ENCODE measurements around the gene CNTD1. TPM values are rescaled to one million over a fixed set of nuclear protein-coding genes. Genes with fewer than 3 reads are reported as not detected.

The CNTD1 gene, protein sequence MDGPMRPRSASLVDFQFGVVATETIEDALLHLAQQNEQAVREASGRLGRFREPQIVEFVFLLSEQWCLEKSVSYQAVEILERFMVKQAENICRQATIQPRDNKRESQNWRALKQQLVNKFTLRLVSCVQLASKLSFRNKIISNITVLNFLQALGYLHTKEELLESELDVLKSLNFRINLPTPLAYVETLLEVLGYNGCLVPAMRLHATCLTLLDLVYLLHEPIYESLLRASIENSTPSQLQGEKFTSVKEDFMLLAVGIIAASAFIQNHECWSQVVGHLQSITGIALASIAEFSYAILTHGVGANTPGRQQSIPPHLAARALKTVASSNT
- polyA plus RNA-seq (2011; rRNA removed) (0.29 and 0.45 TPM in 2 replicates), polyA minus RNA-seq (2011; rRNA and poly(A)+ RNA removed) (not detected in 2 replicates)

DNA sequence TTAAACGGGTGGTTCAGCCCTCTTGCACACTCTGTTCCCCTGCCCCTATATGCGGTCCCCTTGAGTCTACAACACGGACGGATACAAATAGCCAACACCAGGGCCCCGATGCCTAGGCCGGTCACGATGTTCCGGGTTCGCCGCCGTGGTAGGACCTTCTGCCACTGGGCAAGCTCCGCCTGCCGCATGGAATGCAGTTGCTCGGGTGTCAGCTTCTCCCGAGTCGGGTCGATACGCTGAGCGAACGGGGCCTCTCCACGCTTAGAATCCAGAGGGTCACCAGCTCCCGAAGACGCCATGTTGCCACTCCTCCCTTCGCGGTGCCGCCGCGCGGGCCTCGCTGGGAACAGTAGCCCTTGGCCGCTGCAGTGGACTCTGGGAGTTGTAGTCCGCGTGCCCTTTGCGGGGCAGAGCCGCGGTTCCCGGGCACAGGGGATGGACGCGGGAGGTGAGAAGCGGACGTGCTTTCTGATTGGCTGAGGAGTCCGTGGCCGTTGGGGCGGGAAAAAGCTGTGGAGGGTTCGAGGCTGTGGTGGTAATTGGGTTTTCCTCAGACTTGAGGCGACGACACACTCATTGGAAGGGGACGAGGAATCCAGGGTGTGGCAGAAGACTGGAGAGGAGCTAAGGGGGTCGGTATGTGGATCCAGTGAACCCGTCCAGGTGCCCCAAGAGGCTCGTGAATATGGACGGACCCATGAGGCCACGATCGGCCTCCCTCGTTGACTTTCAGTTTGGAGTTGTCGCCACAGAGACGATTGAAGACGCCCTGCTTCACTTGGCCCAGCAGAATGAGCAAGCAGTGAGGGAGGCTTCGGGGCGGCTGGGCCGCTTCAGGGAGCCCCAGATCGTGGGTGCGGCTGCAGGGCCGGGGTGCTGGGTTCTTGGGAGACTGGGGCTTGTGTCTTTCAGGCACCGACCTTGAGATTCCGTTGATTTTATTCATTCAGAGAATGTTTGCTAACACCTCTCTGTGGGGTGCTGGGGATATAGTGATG is at the start of gene CNTD1, which contains the start of gene COA3:
Gene CNTD1 (plus strand): TSS at position 479 of the 998 bp plus-strand sequence. CDS start 207 bp downstream, at position 686.
Gene COA3 (minus strand): TSS at position 322 of the 998 bp plus-strand sequence. CDS start 23 bp downstream, at position 299.
- H3K27me3 ChIP-seq (ENCODE audit: control insufficient read depth, insufficient read depth, low read length), result no peaks in the 10 kb centered on the region
- peaks cover 4% of the 10 kb centered on the region; the same call in 1 of the 2 replicates for H3K36me3 ChIP-seq (ENCODE audit: control insufficient read depth, insufficient read depth, low read length)
- peak within 1 kb of the TSS; percentile 77 for H3K4me3 ChIP-seq (ENCODE audit: low read depth, low read length)
- DNase-seq (ENCODE audit: low read depth), result peak; percentile 42
- TF ChIP-seq, protein P1, sequence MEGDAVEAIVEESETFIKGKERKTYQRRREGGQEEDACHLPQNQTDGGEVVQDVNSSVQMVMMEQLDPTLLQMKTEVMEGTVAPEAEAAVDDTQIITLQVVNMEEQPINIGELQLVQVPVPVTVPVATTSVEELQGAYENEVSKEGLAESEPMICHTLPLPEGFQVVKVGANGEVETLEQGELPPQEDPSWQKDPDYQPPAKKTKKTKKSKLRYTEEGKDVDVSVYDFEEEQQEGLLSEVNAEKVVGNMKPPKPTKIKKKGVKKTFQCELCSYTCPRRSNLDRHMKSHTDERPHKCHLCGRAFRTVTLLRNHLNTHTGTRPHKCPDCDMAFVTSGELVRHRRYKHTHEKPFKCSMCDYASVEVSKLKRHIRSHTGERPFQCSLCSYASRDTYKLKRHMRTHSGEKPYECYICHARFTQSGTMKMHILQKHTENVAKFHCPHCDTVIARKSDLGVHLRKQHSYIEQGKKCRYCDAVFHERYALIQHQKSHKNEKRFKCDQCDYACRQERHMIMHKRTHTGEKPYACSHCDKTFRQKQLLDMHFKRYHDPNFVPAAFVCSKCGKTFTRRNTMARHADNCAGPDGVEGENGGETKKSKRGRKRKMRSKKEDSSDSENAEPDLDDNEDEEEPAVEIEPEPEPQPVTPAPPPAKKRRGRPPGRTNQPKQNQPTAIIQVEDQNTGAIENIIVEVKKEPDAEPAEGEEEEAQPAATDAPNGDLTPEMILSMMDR (IDR thresholded peaks at IDR 0.05; ENCODE audit: insufficient read depth, low read depth, low read length), result peak; percentile 29
- ChIA-PET POLR2A (no interaction called here), CTCF (interaction anchor here (1.6 to 2.3 kb wide), 2 partner anchors 22 to 26 kb away, joined by 4 to 8 read pairs; partner anchors contain the start of gene BECN1)

DNA sequence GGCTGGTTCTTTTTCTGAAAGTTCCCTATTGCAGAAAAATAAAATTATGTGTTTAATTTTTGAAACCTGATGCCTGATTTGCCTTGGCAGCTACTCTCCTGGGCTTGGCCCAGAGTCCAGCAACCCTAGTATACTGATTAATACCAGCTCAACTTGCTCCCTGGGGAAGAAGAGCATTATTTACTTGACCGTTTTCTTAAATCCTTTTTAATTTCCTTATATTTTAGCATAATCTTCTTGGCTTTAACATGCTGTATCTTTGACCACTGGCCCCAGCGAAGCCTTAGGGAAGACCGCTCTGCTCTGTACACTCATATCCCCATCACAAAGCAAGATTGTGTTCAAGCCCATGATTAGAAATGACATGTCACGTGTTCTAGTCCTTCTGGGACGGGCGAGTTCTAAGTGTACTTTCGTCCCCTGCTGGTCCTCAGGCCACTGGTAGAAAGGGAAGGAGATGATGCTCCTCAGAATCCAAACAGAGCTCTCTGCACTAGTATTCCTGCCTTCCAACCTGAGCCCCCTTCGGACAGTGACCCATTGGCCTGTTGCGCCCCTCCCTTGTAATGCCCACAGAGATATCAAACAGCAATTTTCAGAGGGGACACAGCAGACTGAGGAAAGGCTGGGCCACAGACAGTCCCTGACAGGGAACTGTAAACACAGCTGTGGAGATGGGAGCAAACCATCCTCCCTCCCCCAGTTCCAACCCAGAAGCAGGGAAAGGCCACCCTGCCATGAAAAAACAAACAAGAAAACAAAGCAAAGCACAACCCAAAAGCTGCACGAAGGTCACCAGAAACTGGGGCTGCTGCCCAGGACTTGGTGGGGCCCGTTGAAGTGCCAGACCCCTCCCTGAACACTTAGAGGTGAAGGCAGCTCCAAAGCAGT is 49.5 kb upstream of the CNTD1 start:
- no peak overlapping the region for H3K4me3 ChIP-seq (ENCODE audit: low read depth, low read length)
- TF ChIP-seq, protein P1 (IDR thresholded peaks at IDR 0.05; ENCODE audit: insufficient read depth, low read depth, low read length), result no peak
- no peaks in the 10 kb centered on the region for H3K36me3 ChIP-seq (ENCODE audit: control insufficient read depth, insufficient read depth, low read length)
- no peak for DNase-seq (ENCODE audit: low read depth)
- CTCF ChIA-PET, result interaction anchor here (1.2 to 5.5 kb wide), 5 partner anchors 13 to 171 kb away, joined by 3 to 36 read pairs (median 5); partner anchors contain the start of genes BECN1 and RAMP2
- peaks cover 9% of the 10 kb centered on the region for H3K27me3 ChIP-seq (ENCODE audit: control insufficient read depth, insufficient read depth, low read length)
- POLR2A ChIA-PET, result no interaction called here

DNA sequence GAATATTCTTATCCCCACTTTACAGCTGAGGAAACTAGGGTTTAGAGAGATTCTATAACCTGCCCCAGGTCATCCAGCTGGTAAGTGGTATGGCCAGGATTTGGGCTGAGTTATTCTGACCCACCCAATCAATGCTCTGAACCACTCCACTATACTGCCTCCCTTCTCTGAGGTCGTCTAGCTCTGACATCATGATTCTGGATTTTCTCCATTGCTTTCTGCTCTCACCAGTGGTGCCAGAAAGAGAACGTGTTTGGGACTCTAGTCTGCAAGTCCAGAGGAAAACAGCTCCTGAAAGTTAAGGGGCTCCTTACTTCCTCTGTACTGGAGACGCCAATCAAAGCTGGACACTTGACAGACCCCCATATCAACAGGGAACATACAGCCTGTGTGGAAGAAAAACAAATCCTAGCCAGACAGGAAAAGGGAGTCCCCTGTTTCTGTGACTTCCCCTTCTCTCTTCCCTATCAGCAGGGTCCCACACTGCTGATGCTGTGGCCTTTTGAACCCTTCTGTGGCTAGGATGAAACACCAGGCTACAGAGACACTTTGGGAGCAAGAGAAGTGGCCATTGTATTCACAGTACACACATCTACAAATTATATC is 47.8 kb upstream of the CNTD1 start:
- ChIA-PET CTCF (interaction anchor here (1.9 to 5.5 kb wide), 2 partner anchors 11 to 74 kb away, joined by 7 to 36 read pairs; partner anchors contain the start of genes BECN1 and RAMP2), POLR2A (no interaction called here)
- no peak overlapping the region for H3K4me3 ChIP-seq (ENCODE audit: low read depth, low read length)
- TF ChIP-seq, protein P1 (IDR thresholded peaks at IDR 0.05; ENCODE audit: insufficient read depth, low read depth, low read length), result no peak
- H3K27me3 ChIP-seq (ENCODE audit: control insufficient read depth, insufficient read depth, low read length), result peaks cover 9% of the 10 kb centered on the region
- no peak for DNase-seq (ENCODE audit: low read depth)
- no peaks in the 10 kb centered on the region for H3K36me3 ChIP-seq (ENCODE audit: control insufficient read depth, insufficient read depth, low read length)

DNA sequence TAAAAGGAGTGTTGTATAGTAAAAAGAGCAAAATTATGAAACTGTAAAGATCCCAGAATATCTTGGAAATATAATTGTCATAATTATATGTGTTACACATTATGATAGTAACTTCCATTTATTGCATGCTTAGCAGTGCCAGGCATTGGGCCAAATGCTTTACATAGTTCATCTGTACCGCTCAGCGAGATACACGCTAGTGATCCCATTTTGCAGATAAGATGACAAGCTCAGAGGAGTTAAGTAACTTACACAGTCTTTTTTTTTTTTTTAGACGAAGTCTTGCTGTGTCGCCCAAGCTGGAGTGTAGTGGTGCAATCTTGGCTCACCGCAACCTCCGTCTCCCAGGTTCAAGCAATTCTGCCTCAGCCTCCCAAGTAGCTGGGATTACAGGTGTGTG is 47.0 kb upstream of the CNTD1 start:
- TF ChIP-seq, protein P1 (IDR thresholded peaks at IDR 0.05; ENCODE audit: insufficient read depth, low read depth, low read length), result no peak
- peaks cover 9% of the 10 kb centered on the region for H3K27me3 ChIP-seq (ENCODE audit: control insufficient read depth, insufficient read depth, low read length)
- CTCF ChIA-PET, result interaction anchor here (1.9 kb wide), 1 partner anchor 73 kb away, joined by 7 read pairs; the partner anchor contains the start of gene BECN1
- H3K36me3 ChIP-seq (ENCODE audit: control insufficient read depth, insufficient read depth, low read length), result no peaks in the 10 kb centered on the region
- H3K4me3 ChIP-seq (ENCODE audit: low read depth, low read length), result no peak overlapping the region
- POLR2A ChIA-PET, result no interaction called here
- DNase-seq (ENCODE audit: low read depth), result no peak
